Measurements from ENCODE around the gene ZNF106.

DNA sequence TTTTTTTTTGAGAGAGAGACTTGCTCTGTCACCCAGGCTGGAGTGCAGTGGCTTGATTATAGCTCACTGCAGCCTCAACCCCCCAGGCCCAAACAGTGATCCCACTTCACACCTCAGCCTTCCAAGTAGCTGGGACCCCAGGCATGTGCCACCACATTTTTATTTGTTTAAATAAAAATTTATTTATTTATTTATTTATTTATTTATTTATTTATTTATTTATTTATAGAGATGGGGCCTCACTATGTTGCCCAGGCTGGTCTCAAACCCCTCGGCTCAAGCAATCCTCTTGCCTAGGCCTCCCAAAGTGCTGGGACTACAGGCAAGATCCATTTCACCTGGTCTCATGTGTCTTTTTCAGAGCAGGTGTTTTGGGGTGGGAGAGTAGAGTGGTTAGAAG is 116.1 kb downstream of the ZNF106 start:
- TF ChIP-seq, protein P1, sequence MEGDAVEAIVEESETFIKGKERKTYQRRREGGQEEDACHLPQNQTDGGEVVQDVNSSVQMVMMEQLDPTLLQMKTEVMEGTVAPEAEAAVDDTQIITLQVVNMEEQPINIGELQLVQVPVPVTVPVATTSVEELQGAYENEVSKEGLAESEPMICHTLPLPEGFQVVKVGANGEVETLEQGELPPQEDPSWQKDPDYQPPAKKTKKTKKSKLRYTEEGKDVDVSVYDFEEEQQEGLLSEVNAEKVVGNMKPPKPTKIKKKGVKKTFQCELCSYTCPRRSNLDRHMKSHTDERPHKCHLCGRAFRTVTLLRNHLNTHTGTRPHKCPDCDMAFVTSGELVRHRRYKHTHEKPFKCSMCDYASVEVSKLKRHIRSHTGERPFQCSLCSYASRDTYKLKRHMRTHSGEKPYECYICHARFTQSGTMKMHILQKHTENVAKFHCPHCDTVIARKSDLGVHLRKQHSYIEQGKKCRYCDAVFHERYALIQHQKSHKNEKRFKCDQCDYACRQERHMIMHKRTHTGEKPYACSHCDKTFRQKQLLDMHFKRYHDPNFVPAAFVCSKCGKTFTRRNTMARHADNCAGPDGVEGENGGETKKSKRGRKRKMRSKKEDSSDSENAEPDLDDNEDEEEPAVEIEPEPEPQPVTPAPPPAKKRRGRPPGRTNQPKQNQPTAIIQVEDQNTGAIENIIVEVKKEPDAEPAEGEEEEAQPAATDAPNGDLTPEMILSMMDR (IDR thresholded peaks at IDR 0.05) = no peak
- no peak for TF ChIP-seq POLR2A (IDR thresholded peaks at IDR 0.05; ENCODE audit: low read depth)

Measured in esophagus muscularis mucosa (tissue), 3 donors.